ENCODE measurements around the gene PRPS1. TPM values are rescaled to one million over a fixed set of nuclear protein-coding genes. Genes with fewer than 3 reads are reported as not detected.

PRPS1 gene
- total RNA-seq, 1 experiment from 2014 or later, result 90.5 TPM

DNA sequence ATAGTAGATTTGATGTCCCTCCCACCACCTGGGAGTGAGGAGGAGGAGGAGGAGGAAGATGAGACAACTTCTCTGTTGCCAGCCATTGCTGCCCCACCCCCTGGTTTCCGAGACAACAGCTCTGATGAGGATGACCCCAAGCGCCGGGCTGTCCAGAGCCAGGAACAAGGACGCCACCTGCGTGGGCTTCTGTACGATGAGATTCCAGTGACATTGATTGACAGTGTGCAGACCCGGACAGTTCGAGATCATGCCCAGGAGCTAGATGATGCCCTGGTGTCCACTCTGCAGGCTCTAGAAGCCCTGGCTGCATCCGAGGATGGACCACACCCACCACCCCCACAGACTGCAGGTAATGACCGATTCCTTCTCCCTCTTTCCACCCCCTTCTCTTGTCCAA is 30.5 kb upstream of the PRPS1 start:
- no peak overlapping the region for H3K27ac ChIP-seq (ENCODE audit: insufficient read length, low read depth, low read length)
- no peak overlapping the region for H3K4ac ChIP-seq (ENCODE audit: low read depth, low read length)
- no peaks in the 10 kb centered on the region; the same call in 1 of the 2 replicates for H3K4me1 ChIP-seq (ENCODE audit: insufficient read depth, low read length)
- H3K23ac ChIP-seq (ENCODE audit: insufficient read length, low read depth, low read length), result no peak overlapping the region
- H2BK15ac ChIP-seq (ENCODE audit: low read depth, low read length), result no peak overlapping the region
- no peak overlapping the region for H2BK120ac ChIP-seq (ENCODE audit: low read depth, low read length, poor library complexity, severe bottlenecking)
- no peak overlapping the region for H3K56ac ChIP-seq (ENCODE audit: insufficient read length, low read depth, low read length)
- no peak overlapping the region for H3T11ph ChIP-seq (ENCODE audit: low read length)
- H4K91ac ChIP-seq (ENCODE audit: insufficient read length, low read depth, low read length), result no peak overlapping the region
- H3K79me1 ChIP-seq (ENCODE audit: insufficient read depth, low read depth, low read length, poor library complexity, severe bottlenecking), result no peaks in the 10 kb centered on the region
- TF ChIP-seq, protein P1, sequence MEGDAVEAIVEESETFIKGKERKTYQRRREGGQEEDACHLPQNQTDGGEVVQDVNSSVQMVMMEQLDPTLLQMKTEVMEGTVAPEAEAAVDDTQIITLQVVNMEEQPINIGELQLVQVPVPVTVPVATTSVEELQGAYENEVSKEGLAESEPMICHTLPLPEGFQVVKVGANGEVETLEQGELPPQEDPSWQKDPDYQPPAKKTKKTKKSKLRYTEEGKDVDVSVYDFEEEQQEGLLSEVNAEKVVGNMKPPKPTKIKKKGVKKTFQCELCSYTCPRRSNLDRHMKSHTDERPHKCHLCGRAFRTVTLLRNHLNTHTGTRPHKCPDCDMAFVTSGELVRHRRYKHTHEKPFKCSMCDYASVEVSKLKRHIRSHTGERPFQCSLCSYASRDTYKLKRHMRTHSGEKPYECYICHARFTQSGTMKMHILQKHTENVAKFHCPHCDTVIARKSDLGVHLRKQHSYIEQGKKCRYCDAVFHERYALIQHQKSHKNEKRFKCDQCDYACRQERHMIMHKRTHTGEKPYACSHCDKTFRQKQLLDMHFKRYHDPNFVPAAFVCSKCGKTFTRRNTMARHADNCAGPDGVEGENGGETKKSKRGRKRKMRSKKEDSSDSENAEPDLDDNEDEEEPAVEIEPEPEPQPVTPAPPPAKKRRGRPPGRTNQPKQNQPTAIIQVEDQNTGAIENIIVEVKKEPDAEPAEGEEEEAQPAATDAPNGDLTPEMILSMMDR (conservative IDR thresholded peaks at IDR 0.05), result no peak
- DNase-seq, result no peak
- H2BK20ac ChIP-seq (ENCODE audit: low read depth, low read length, poor library complexity, severe bottlenecking), result no peak overlapping the region
- WGBS (ENCODE audit: extremely low coverage, insufficient read length, low lambda C conversion rate), result no CpG with 5 or more reads among the region's 10 CpGs
- H3K9me3 Mint-ChIP-seq, result peaks cover 0 to 49% of the 10 kb centered on the region in 2 experiments; a peak in 2 of 5 replicates
- no peak overlapping the region for H2BK5ac ChIP-seq (ENCODE audit: insufficient read length, low read length)
- H3K27me3 Mint-ChIP-seq (ENCODE audit: low read depth), result no peaks in the 10 kb centered on the region; the same call in 1 of the 2 replicates
- no peak overlapping the region for H3K4me2 ChIP-seq (ENCODE audit: insufficient read depth, insufficient read length, low read length)
- H3K23me2 ChIP-seq (ENCODE audit: insufficient read length, low read depth, low read length, poor library complexity, severe bottlenecking), result no peaks in the 10 kb centered on the region
- no peaks in the 10 kb centered on the region for H4K20me1 ChIP-seq (ENCODE audit: control insufficient read depth, insufficient read depth, insufficient read length)
- H3K14ac ChIP-seq (ENCODE audit: insufficient read depth, low read length), result no peak overlapping the region
- no peak overlapping the region for H4K5ac ChIP-seq (ENCODE audit: insufficient read length, low read depth, low read length)
- no peak overlapping the region for H2AFZ ChIP-seq (ENCODE audit: low read length)
- H3K4me1 Mint-ChIP-seq, result peaks cover 14 to 19% of the 10 kb centered on the region in 2 experiments
- no peak overlapping the region for H2AK5ac ChIP-seq (ENCODE audit: insufficient read length, low read length)
- no peak overlapping the region for H3K4me3 Mint-ChIP-seq
- H3K36me3 Mint-ChIP-seq (ENCODE audit: insufficient read depth in 1 of 3, low read depth in 3 of 3), result no peaks in the 10 kb centered on the region
- H3K27ac Mint-ChIP-seq, result no peak overlapping the region
- no peak overlapping the region for H2BK12ac ChIP-seq (ENCODE audit: insufficient read length, low read depth, low read length)
- H3K9me3 ChIP-seq (ENCODE audit: control insufficient read depth, low read depth, low read length), result no peaks in the 10 kb centered on the region
- H3K27me3 ChIP-seq (ENCODE audit: insufficient read depth, low read length), result no peaks in the 10 kb centered on the region
- no peak overlapping the region for H4K8ac ChIP-seq (replicated peaks; ENCODE audit: insufficient read length, low read depth, low read length)
- H3K18ac ChIP-seq (ENCODE audit: insufficient read length, low read depth, low read length), result no peak overlapping the region
- H3K79me2 ChIP-seq (ENCODE audit: insufficient read depth, low read length), result no peaks in the 10 kb centered on the region
- H3K9ac ChIP-seq (ENCODE audit: extremely low read depth, insufficient read length, low read length), result no peak overlapping the region

All from H9 (cell line).